HepG2 (cell line): ENCODE measurements around the gene RPS2. TPM values are rescaled to one million over a fixed set of nuclear protein-coding genes. Genes with fewer than 3 reads are reported as not detected.

ENCODE experiments used
- ATAD3A ChIP-seq: sonication (generic); formaldehyde crosslinking; IDR thresholded peaks from 2 replicates; pipeline ENCODE4 v1.4.0; 2020; ENCODE audit warnings: missing genetic modification reagents
- FOXO4 ChIP-seq: sonication (generic); formaldehyde crosslinking; conservative IDR thresholded peaks from 2 replicates; pipeline ENCODE4 v1.8.1; 2023; ENCODE audit warnings: missing genetic modification reagents
- KMT2A ChIP-seq: sonication (generic); formaldehyde crosslinking; IDR thresholded peaks from 2 replicates; pipeline ENCODE4 v1.4.0; 2020; ENCODE audit warnings: missing genetic modification reagents
- MEIS2 ChIP-seq: sonication (generic); formaldehyde crosslinking; IDR thresholded peaks from 2 replicates; pipeline ENCODE4 v1.9.0; 2021; ENCODE audit warnings: mild to moderate bottlenecking, missing genetic modification reagents
- NFIB ChIP-seq: sonication (generic); formaldehyde crosslinking; IDR thresholded peaks from 2 replicates; pipeline ENCODE4 v1.9.0; 2021; ENCODE audit warnings: missing genetic modification reagents, mild to moderate bottlenecking, borderline replicate concordance
- ZBTB14 ChIP-seq: sonication (generic); formaldehyde crosslinking; IDR thresholded peaks from 2 replicates; pipeline ENCODE4 v1.4.0; 2020; ENCODE audit warnings: missing genetic modification reagents
- ZNF235 ChIP-seq: sonication (generic); formaldehyde crosslinking; IDR thresholded peaks from 2 replicates; pipeline ENCODE4 v1.8.1; 2023; ENCODE audit warnings: mild to moderate bottlenecking, missing genetic modification reagents, borderline replicate concordance
- ZNF367 ChIP-seq: sonication (generic); formaldehyde crosslinking; IDR thresholded peaks from 2 replicates; pipeline ENCODE4 v1.4.0; 2020; ENCODE audit warnings: missing genetic modification reagents, borderline replicate concordance
- polyA plus RNA-seq, 8 experiments: library from polyadenylated mRNA; depleted of rRNA in 3 of 8; stranded (reverse) in 7 of 8; unstranded in 1 of 8; fragments of >200 nt; fragmentation: Illumina TruSeq in 4 of 8; extraction: Trizol in 4 of 8; gene quantifications; 2 replicates each; pipeline versions ENCODE4 v1.2.1 to v1.2.3, GENCODE V29; 2011 to 2016; ENCODE audit warnings: low read depth in 4 of 8, missing spikeins in 1 of 8, mixed read lengths in 1 of 8; ENCODE audit not compliant: insufficient read depth in 1 of 8
- total RNA-seq, 5 experiments: library from RNA; depleted of rRNA; stranded (reverse); fragments of >200 nt; fragmentation: Illumina TruSeq; extraction: Trizol; gene quantifications; 2 replicates each; pipeline ENCODE4 v1.2.3, GENCODE V29; 2016; ENCODE audit warnings: low read depth in 1 of 5
- TF ChIP-seq, protein P1 (sequence below): sonication (generic); formaldehyde crosslinking; IDR thresholded peaks from 2 replicates; pipeline ENCODE4 v1.9.0; 2022; ENCODE audit warnings: missing genetic modification reagents, mild to moderate bottlenecking, borderline replicate concordance

Gene RPS2
- total and polyA plus RNA-seq, 2 of the 13 experiments (the other 11 are each of a cell fraction or from before 2014, with no cell fraction given), result 1,908 to 4,514 TPM

DNA sequence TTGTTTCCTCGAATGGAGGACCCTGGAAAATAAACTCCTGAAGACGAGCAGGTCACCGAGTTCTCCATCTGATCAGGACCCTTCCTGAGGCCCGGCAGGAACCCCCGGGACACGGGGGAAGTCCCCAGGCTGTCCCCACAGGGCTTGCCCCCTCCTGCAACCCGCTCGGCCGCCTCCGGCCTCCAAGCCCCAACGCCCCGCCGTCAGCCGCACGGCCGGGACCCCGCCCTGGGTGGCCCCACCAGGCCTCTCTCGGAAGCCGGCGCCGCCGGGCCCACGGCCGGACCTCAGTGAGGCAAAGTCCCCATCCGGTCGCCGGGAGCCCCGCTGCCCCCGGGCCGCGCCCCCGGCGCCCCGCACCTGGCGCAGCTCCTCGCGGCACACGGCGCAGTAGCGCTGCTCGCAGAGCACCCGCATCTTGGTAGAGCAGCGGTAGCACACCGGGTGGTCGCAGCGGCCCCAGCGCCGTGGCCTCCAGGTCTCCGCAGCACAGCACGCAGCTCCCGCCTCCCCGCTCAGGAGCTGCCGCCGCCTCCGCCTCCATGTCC is 44.6 kb upstream of the RPS2 start (continued):
- TF ChIP-seq, protein P1, sequence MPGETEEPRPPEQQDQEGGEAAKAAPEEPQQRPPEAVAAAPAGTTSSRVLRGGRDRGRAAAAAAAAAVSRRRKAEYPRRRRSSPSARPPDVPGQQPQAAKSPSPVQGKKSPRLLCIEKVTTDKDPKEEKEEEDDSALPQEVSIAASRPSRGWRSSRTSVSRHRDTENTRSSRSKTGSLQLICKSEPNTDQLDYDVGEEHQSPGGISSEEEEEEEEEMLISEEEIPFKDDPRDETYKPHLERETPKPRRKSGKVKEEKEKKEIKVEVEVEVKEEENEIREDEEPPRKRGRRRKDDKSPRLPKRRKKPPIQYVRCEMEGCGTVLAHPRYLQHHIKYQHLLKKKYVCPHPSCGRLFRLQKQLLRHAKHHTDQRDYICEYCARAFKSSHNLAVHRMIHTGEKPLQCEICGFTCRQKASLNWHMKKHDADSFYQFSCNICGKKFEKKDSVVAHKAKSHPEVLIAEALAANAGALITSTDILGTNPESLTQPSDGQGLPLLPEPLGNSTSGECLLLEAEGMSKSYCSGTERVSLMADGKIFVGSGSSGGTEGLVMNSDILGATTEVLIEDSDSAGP (CRISPR knock-in tag), result no peak
- TF ChIP-seq NFIB (CRISPR knock-in tag) (no peak), ZBTB14 (CRISPR knock-in tag) (no peak), KMT2A (CRISPR knock-in tag) (peak; percentile 9; the same call in 1 of the 2 replicates), FOXO4 (CRISPR knock-in tag) (no peak), ATAD3A (CRISPR knock-in tag) (no peak), ZNF367 (no peak; the same call in 1 of the 2 replicates), MEIS2 (CRISPR knock-in tag) (0 out of 2 replicates have a peak, but pooled peaks have one; percentile 33), ZNF235 (CRISPR knock-in tag) (no peak)
- TF ChIP-seq, all 625 proteins: peak for 15
